ENCODE data around the gene SPATA21.
A peak's percentile ranks its signal among the peaks of the same experiment; 100 is the strongest.
"Not testable (repeated sequence)": the region's sequence is repeated elsewhere in the genome, so short reads cannot be mapped to it uniquely, and the experiment has no call there.

SPATA21 gene

DNA sequence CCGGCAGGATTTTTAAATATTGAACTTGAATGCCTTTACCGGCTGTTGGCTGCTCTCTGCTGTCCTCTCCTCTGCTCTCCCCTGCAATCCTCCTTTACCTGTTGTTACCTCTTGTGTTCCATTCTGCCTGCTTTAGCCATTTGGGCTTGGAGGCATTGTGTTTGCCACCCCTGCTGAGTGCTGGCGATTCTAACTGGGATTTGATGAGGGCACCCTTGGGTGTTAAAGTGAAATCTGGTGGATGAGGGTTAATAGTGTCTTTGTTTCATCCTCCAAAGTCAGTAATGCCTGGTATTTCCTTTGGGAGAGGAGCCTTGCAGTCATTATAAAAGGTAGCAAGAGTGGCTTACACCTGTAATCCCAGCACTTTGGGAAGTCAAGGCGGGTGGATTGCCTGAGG is 60.3 kb downstream of the SPATA21 start:
- DNase-seq: no peak

DNA sequence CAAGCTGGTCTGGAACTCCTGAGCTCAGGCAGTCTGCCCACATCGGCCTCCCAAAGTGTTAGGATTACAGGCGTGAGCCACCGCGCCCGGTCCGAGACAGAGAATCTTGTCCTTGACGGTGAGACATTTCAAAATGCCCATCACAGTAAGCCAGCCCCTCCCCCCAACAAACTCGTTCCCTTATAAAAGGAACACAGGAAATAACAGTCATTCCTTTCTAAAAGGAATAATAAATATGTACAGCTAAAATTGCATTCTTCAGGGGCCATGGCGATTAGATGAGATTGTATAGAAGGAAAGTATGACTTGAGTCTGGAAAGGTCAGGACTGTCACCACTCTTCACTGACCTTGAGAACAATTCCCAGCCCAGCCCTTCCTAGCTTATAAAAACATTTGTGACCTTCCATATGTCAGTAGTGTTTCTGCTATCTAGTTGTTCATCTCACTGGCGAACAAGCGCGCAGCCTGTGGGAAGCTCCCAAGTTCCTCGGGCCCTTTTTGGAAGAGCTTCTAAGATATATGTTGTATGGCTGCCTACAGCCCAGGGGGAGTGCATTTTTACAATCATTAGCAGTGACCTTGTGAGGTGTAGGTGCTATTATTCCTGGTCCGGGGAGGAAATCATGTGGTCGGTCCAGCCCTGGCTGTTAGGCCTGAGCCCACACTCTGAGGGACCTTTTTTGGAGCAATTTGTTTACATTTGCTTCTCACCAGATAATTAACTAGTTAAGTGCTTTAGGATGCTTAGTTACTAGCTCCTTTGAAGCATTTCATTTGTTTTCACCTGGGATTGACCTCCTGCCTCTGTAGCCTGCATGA is 61.5 kb downstream of the SPATA21 start:
- DNase-seq: peak; percentile 57

DNA sequence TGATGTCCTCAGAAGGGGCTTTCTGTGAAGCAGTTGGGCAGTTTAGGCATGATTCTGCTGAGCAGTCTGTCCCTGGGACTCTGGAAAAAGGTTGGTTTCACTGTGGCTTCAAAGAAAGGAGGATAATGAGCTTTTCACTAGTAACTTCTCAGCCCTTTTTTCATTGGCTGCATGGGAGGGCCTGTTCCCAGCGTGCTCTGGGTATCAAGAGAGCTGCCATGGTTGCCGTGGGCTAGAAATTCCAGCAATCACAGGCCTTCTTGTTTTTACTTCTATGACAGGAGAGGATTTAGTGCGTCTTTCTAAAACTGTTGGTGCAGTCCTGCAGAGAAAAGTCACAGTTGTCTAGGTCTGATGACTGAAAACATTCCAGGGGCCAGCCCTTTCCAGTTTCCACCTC is 63.0 kb downstream of the SPATA21 start:
- DNase-seq: no peak

DNA sequence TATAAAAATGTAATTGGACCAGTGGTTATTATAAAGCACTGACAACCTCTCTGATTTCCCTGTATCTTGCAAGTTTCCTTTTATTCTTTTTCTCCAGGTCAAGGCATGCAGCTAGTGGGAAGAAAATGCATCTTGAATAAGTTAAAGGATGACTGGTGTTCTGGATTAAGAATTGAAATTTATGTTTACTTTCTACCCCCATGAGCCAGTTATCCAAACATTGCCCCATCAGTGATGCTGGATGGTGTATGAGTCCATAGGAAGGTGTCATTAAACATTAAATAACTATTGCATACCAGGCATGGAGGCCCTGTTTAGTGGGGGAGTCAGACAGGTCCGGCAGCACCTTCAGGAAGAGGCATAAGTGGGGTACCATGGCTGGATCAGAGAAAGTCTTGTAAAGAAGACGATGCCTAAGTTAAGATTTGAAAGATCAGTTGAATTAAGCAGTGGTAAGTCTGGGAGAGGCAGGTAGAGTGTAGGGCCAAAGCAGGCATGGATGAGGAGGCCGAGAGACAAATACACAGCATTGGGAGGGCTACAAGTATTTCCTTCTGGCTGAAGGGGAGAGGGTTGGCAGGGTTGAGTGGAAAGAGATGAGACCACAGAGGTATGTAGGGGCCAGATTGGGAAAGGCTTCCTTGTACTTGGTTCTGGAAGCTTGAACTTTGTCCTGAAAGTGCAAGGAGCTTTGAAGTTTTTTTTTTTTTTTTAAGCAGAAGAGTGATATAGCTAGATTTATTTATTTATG is 64.5 kb downstream of the SPATA21 start:
- no peak for DNase-seq

DNA sequence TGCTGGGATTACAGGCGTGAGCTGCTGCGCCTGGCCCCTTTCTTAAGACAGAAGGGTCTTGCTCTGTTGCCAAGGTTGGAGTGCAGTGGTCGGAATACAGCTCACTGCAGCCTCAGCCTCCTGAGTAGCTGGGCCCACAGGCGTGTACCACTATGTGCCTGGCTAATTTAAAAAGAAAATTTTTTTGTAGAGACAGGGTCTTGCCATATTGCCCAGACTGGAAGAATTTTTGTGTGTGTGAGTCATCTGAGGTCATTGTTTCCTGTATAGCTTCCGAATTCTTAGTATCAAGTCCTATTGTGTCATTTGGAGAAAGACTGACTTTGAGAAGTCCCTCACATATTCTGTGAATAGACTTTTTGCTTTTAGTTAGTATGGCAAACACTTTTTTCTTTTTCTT is 65.5 kb downstream of the SPATA21 start:
- no peak for DNase-seq

DNA sequence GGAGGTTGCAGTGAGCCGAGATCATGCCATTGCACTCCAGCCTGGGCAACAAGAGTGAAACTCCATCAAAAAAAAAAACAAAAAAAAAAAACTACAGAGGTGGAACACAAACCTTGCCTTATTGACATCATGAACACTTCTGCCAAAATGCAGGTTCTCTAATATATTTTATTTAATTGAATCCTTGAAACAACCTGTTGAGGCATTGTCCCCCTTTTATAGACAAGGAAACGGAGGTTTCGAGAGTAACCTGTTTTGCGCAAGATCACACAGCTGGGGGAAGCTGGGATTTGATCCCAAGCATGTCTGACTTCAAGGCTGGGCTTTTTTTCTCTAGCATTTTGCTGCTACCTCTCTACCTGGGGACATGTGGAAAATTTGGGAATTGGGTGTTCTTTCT is 67.4 kb downstream of the SPATA21 start:
- DNase-seq: no peak

DNA sequence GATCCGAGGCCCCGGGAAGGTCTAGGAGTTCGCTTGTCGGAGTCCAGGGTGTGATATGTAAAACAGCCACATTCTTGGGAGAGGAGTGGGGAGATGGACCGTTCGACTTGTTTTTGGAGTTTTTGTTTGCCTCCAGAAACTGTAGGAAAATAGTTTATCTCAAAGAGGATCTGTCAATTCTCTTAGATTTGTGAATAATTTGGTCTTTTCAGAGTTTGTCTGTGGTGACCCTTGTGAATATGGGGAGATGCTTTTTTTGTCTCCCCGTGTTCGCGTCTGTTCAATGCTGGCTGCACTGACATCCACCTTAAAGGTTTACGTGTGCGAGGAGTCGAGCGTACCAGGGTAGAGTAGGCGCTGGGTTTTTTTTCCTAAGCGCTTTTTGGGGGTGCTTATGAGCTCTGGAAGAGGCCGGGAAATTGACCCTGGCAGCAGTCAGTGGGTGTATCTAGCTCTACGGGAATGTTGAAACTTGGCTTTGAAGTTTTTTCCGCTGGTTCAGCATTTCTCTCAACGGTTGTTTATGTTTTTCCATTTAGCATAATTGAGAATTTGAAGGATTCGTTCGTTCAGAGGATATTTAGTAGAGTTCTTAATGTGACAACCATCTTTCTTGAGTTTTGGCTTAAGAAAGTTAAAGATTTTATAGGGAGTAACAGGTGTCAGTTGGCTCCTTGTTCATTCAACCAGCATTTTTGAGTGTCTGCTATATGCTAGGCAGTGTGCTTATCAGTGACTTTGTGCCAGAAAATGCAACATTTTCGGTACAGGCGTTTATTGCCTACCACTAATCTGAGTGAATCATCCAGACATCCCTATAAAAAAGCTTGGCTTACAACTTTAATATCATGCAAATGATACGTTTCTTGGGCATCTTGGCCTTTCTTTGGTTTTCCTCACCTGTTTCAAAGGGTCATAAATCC is 69.0 kb downstream of the SPATA21 start:
- no peak for DNase-seq

DNA sequence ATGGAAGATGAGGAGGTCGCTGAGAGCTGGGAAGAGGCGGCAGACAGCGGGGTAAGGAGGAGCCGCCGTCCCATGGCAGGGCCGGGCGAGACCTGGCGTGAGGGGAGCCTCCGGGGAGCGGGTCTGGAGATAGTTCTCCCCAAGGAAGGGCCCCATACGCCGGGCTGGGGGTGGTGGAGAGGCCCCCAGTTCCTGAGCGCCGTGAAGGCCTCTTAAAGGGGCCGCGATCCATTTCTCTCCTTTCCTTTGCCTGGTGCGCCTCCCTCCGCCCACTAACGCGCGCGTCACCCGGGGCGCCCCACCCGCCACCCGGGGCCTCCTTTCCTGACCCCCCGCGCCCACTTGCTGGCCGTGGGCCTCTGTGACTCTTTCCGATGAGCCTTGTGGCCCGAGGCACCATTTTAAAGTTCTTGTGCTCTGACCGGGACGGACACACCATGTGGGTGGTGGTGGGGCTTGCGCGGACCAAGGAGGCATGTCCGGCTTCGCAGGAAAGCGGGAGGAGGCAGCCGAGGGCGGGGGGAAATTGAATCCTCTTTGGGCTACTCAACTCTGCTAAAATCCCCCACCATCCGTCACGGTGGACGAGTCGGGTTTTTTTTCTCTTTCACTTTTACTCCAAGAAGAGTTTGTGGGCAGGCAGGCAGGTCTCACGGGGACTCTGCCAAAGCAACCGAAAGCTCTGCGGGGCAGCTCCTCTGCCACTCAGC is 69.8 kb downstream of the SPATA21 start:
- DNase-seq: peak; percentile 89

DNA sequence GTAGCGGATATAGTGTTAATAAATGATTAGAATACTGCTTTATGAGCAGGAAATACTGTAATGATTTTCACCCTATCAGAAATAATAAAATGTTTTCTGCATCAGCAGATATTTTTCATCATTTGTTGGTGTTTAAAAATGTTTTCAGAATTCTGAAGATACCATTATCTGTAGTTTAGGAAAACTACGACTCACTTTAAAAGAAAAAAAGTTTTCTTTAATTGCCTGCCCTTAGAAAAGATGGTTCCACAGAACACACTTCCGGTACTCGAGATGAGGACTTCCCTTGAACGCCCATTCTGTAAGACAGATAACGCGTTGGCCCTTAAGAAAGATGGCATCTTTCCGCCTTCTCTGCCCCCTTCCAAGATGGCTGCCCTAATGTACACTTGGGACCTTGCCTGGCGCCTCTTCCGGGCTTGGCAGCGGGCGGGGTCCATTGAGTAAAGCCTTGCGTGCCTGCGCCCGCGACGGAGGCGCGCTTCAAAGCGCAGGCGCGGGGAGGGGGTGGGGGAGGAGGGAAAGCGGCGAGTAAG is 70.4 kb downstream of the SPATA21 start, which contains the start of gene SZRD1:
Gene SZRD1, plus strand, starts transcription at position 521 of the 536 bp plus-strand sequence. CDS start 16 bp downstream, outside the sequence.
- peak; percentile 96 for DNase-seq

DNA sequence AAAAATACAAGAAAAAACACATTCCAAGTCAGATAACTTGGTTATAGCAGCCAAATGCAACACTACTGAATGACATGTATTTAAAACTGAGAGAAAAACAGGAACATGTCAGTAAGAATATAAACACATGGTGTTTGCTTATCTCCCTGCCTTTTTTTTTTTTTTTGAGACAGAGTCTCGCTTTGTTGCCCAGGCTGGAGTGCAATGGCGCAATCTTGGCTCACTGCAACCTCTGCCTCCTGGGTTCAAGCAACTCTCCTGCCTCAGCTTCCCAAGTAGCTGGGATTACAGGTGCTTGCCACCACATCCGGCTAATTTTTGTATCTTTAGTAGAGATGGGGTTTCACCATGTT is 72.1 kb downstream of the SPATA21 start:
- DNase-seq: not testable (repeated sequence)

DNA sequence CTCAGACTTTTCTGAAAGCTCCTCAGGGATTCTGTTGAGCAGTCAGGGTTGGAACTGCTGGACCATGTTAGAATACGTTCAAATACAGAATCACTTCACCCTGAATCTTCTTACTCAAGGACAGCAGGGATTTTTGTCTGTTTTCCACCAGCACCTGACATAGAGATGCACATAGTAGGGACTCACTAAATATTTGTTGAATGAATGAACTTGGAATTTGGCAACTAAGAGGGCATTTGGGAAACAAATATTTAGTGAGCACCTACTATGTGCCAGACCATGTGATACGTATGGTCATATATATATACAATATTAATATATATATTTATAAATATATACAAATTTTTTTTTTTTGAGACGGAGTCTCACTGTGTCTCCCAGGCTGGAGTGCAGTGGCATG is 80.4 kb downstream of the SPATA21 start:
- no peak for DNase-seq

DNA sequence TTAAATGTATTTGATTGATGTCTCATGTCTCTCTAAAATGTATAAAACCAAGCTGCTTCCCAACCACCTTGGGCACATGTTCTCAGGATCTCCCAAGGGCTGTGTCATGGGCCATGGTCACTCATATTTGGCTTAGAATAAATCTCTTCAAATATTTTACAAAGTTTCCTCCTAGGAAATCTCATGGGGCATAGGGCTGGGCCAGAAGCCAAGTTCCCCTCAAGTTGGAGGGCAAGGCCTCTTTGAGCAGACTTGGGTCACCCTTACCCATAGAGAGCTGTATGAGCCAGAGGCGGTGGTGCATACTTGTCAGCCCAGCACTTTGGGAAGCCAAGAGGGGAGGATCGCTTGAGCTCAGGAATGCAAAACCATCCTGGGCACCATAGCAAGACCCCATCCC is 82.6 kb downstream of the SPATA21 start:
- no peak for DNase-seq

DNA sequence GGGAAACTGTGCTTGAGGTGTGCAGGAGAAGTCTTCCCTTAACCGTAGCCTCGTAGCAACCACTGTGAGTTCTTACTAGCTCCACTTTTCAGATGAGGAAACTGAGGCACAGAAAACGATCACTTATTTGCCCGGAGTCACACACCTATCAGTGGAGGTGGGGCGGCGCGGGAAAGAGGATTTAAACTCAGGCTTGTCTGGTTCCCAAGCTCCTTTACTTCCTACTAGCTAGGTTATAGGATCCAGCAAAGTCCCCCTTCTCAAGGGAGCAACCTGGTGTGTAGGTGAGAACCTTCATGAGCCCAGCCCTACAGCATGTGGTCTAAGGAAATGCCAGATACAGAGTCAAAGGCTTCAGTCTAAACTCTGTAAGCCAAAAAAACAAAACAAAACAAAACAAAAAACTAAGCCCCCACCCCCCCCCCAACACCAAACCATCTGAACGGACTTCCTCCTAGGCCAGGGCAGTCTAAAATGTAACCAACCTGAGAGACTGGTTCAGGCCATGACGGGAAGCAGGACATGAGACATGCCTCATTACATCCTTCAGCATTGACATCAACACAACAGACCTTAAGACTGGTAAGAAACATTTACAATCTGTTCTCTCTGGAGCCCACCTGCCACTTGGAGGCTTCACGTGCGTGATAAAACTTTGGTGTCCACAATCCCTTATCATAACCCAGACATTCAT is 84.2 kb downstream of the SPATA21 start:
- DNase-seq: no peak

DNA sequence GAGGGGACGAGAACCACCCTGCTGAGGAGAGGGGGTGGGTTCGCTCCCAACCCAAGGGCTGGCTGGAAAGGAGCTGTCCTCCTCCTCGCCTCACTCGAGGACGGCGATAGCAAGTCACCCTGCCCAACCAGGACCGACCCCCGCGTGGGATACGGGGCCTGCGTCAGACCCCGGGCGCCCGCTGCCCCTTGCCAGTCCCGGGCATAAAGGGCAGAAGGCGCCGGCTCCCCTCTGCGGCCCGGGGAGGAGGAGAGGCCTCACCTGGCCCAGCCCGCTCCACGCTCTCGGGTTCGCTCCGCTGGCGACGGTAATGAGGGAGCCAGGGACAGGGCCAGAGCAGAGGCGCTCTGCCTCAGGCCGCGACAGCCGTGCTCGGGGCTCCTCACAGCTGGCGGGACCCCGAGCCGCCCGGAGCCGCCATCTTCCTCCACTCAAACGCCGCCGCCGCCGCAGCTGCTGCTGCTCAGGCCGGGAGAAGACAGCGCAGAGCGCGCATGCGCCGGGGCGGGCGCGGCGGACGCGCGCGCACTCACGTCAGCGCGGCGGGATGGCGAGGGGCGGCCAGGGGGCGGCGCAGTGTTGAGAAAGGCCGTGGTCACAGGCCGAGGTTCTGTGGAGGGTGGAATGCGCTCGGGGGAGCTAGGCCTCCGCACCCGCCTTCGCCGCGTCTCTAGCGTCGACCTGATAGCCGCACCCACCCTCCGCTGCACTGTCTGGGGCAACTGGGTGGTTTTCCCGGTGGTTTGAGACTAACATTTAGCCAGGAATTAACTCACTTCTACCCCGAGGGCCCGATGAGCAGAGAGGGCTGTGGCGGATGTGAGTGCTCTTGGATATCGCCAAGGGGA is 85.0 kb downstream of the SPATA21 start, which contains the start of gene FBXO42:
Gene FBXO42, minus strand, starts transcription at position 487 of the 848 bp plus-strand sequence. CDS start 37,062 bp downstream, outside the sequence.
- peak; percentile 89 for DNase-seq

DNA sequence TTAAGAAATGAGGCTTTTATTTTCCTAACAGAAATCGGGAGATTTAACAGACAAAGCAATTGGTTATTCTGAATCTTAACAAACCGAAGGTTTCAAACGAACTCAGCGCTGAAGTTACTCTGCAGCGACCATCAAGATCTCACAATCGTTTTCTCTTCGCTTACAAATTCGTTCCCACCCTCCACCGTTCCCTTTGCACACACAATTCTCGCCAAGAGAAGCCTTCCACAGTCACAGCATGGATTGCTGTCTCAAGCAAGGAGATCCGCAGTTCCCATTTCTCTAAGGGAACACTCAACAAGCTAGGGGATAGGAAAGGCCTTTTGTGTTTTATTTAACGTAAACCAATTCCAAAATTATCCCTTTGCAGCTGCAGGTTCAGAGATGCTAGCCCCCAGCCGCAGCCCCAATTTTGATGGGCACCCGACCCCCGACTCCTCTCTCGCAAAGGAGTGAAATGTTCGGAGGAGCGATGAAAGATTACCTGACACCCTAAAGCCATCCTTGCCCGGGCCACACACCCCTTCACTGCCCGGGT is 85.7 kb downstream of the SPATA21 start:
- DNase-seq: no peak

DNA sequence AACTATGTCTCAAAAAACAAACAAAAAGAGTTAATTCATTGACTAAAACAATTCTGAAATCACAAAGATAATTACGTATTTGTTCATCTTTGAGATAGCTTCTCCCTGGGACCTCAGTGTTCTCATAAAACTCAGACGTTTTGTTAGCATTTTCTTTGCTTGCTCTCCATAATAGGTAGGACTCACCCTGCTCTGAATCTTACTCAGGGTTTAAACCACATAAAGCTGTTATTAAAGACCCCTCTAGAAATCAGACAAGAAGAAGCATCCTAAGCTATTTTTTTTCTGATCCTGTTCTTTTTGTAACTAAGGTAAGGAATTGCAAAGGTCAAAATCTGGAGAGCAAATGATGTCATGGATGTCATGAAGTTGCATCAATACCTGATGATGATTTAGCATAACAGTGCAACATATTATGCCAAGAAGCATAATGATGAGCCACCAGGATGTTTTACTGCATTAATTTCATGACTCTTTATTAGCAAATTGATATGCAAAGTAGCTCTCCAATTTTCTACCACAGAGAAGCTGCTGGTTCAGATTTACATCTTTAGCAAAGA is 87.3 kb downstream of the SPATA21 start:
- DNase-seq: no peak
